ENCODE results near the gene TARM1.

The TARM1 gene

DNA sequence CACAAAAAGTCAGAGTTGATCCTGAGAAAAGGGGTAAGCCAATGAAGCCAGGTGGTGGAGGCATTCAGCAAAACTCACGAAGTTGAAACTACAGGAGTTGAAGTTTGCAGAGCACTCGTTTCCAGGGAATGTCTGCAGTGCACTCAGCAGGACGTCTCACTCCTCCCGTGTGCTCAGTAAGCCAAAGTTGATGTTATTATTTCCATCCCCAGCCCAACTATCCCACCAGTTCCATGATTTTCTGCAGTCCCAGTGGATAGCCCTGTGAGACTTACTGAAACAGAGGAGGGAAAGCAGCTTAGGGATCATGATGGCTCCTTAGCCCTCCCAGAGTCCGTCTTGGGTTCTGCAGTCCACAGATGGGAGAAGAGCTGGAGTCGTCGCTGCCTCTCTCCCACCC is at the start of gene TARM1:
Gene TARM1 (minus strand): TSS at position 334 of the 400 bp plus-strand sequence. CDS start 25 bp downstream, at position 309.
- no peak for DNase-seq (ENCODE audit: low spot score)

DNA sequence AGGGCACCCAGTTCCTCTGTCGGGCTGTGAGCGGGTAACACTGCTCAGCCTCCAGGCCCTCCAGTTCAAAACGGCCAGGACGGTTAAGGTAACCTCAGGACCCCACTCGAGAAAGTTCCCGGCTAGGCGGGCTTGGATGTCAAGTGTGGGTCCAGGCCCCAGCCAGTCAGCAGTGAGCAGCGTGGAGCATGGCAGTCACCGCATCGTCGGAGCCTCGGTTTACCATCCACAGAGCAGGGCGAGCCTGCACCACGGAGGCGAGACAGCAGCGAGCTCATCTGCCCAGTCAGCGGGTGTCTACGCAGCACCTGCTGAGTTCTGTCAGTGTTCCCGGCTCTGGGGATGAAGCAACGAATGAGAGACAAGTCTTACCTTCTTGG is 48.4 kb upstream of the TARM1 start:
- no peak for DNase-seq (ENCODE audit: low spot score)

DNA sequence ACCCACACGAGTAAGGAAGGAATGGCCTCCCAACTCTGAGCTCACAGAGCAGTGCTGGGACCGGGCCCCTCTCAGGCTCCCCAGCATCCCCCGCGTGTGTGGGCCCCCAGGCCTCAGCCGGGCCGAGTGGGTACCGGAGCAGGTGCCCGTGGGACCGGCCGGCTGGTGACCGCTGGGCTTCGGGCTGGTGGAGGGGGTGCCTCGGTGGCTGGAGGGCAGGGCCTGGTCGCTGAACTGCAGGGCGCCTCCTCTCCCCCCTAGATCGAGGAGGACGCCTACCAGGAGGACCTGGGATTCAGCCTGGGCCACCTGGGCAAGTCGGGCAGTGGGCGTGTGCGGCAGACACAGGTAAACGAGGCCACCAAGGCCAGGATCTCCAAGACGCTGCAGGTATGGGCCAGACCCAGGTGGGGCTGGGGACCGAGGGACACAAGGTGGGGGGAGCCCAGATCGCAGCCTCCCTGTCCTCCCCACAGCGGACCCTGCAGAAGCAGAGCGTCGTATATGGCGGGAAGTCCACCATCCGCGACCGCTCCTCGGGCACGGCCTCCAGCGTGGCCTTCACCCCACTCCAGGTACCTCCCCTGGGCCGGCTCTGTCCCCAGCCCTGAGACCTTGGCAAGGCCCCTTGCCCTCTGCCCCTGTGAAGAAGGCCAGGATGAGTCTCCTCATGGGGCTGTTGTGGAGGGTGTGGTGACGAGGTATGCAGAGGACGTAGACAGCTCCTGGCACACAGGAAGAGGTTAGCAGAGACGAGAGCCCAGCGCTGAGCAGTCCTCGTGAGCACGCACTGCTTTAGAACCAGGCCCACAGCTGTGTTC is 47.8 kb upstream of the TARM1 start:
- no peak for DNase-seq (ENCODE audit: low spot score)

DNA sequence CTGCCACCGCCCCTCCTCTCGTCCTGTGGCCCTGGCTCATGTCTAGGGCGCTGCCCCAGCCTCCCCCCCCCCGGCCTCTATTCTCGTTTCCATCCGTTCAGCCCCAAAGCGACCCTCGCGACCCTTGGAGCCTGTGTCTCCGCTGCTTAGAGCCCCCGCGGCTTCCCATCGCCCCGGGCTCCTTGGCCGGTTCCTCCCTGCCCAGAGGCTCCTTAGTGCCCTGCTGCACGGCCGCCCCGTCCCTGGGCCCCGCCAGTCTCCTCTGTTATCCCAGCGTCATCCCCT is 47.2 kb upstream of the TARM1 start:
- no peak for DNase-seq (ENCODE audit: low spot score)

DNA sequence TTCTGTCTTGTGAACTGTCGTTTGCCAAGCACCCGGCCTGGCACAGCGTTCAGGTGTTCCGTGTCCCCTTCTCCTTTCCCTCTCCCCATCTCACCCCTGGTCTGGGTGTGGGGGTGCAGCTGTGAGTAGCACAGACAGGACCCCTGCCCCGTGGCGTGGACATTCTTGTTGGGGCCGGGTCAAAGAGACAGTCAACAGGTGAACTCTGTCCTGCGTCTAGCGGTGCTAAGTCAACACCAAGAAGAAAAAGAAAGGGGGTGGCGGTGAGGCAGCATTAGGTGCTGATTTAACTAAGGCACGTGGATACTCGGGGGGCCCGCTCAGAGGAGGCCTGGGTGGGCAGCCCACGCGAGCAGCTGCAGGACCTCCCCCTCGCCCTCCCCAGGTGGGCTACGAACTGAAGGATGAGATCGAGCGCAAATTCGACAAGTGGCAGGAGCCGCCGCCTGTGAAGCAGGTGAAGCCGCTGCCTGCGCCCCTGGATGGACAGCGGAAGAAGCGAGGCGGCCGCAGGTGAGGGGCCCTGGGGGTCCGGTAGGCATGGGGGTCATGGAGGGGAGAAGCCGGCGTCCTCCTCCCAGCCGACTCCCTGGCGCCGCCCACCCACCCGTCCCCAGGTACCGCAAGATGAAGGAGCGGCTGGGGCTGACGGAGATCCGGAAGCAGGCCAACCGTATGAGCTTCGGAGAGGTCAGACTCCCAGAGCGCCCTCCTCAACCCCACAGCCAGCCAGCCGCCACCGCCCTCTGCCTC is 46.7 kb upstream of the TARM1 start:
- DNase-seq (ENCODE audit: low spot score): no peak

DNA sequence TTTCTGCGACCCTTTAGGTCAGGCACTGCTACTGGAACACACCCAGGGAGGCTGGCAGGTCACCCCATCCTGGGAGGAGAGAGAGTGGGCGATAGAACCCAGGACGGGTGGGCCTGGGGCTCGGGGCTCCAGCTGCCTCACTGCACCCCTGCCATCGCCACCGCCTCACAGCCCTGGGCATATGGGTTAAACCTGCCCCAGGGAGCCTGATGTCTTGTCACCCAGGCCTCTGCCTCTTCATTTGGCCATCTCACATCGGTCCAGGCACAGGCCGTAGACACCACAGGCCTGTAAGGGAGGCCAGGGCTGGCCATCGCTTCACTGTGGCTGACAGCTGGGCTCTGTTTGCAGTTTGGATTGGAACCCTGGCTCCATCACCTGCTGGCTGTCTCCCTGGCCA is 44.5 kb upstream of the TARM1 start:
- DNase-seq (ENCODE audit: low spot score): no peak

DNA sequence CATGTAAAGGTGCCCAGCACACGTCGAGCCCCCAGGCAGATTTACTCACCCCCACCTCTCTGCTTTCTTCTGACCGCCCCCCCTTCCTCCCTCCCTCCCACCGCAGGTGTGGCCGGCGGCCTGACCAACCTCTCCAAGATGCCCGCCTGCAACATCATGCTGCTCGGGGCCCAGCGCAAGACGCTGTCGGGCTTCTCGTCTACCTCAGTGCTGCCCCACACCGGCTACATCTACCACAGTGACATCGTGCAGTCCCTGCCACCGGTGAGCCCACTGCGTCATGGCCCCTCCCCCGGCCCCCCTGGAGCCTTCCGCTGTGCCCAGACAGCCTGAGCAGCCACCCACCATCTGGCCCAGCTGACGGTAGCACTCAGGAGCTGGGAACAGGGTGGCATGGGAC is 43.2 kb upstream of the TARM1 start:
- no peak for DNase-seq (ENCODE audit: low spot score)

DNA sequence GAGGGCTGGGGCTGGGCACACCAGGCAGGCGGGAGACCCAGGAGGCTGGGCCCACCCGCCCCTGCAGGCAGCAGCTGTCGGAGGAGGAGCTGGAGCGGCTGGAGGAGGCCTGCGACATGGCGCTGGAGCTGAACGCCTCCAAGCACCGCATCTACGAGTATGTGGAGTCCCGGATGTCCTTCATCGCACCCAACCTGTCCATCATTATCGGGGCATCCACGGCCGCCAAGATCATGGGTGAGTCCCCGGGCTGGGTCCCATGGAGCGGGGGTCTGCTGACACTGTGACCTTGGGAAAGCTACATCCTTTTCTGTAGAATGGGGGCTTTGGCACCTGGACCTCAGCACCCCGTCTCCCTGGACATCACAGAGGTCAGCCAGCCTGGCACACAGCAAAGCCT is 42.5 kb upstream of the TARM1 start:
- DNase-seq (ENCODE audit: low spot score): no peak

DNA sequence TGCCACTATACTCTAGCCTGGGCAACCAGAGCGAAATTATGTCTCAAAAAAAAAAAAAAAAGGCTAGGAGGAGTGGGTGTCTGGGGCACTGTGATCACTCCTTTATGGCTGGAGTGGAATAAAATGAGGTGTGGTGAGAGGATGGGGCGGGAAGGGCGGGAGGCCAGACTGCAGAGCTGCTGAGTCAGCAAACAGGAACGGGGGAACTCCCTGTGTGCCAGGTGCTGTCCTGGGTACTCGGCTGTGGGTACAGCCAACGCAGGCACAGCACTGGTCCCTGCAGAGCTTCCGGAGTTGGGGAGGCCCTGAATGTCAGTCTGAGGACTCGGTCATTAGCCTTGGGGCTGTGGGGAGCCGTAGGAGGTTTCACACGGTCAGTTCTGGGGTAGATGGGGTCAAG is 40.1 kb upstream of the TARM1 start:
- no peak for DNase-seq (ENCODE audit: low spot score)

DNA sequence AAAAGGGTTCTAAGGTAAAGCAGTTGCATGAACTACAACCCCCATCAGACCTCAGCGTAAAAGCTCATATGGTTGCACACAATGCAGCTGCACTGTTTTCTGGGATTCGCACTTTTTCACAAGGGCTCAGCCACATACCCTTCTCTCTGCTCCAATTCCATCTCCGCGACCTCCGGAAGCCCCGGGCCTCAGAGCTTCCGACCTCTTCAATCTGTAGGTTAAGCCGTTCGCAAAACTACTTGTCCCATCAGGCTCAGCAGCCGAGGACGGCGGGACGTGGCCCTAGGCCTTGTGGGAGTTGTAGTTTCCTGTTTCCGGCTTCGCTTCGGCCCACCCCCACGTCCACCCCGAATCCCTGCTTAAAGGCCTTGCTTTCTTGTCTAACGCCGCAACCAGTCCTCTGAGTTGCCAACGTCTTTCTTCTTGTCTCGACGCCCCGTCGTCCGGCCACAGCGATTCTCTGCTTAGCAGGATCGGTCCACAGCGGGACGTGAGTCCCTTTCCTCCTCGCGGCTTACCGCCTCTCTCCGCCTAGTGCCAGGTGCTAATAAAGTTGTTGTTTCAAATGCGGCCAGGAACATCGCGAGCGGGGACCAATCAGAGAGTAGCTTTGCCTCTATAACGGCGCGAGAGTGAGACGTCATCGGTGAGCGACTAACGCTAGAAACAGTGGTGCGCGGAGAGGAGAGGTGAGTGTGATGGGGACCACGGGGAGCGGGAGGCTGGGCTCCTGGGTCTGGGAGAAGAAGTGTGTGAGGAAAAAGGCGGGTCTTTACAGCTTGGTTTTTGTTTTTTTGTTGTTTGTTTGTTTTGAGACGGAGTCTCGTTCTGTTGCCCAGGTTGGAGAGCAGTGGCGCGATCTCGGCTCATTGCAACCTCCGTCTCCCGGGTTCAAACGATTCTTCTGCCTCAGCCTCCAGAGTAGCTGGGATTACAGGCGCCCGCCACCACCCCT is 34.2 kb upstream of the TARM1 start, which contains the start of the genes PRPF31 and TFPT:
Gene PRPF31 (plus strand): TSS at position 646 of the 955 bp plus-strand sequence. CDS start 2,525 bp downstream, outside the sequence.
Gene TFPT (minus strand): TSS at position 549 of the 955 bp plus-strand sequence. CDS start 388 bp downstream, at position 161.
- peak; percentile 96 for DNase-seq (ENCODE audit: low spot score)

DNA sequence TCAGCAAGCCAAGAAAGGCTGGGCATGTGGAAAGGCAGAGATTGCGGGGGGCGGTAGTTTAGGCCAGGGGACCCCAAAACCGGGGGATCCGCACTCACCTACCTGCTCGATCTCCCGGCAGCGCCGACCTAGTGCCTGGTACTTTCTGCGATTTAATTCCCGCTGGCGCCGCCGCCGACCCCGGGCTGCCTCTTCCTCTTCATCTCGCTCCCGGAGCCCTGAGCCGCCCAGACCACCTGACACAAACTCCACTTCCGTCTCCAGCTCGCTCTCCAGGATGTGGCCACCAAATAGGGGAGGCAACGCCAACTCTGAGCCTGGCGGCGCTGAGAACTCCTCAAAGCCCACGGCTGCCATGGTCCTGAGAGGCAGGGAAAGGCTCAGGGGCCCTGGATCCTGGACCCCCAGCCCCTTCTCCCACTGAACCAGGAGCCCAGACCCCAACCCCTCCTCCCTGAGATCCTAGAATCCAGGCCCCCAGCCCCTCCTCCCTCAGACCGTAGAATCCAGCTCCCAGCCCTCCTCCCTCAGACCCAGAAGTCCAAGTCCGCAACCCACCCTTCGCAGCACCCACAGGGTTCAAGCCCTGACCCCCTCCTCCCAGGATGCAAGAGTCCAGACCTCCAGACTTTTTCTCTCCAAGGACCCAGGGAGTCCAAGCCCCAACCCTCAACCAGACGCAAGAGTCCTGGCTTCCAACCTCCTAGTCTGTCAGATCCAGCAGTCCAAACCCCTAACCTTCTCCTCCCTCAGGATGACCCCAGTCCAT is 33.4 kb upstream of the TARM1 start:
- DNase-seq (ENCODE audit: low spot score): peak; percentile 46

DNA sequence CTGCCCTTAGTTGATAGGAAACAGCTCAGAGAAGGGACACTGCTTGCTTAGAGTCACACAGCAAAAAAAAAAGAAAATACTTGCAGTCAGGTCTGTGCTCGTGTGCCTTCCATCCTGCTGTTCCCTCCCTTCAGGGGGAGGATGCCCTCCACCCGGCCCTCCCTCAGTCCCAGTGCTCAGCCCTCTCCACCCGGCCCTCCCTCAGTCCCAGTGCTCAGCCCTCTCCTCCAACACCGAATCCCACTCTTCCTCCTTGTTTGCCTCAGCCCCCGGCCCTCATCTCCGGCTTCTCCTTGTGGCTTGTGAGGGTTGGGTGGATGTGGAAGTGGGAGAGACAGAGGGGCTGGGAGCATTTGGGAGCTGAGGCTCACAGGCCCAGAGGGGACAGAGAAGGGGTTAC is 28.5 kb upstream of the TARM1 start:
- no peak for DNase-seq (ENCODE audit: low spot score)

DNA sequence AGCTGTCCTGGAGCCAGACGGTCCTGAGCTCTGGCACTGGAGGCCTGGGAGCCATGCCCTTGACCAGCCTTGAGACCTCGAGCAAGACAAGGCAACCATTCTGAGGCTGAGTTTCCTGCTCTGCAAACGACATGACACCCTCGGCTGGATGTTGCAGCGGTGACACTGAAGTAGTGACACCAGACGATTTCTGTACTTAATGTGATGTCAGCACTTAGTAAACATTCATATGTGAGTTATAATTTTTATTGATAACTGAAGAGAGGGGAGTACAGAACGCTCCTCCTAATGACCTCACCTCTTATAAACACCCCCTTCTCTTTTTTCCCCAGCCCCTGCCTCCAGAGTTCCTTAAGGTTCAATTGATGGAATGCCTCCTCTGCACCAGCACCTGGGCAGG is 27.3 kb upstream of the TARM1 start:
- no peak for DNase-seq (ENCODE audit: low spot score)

DNA sequence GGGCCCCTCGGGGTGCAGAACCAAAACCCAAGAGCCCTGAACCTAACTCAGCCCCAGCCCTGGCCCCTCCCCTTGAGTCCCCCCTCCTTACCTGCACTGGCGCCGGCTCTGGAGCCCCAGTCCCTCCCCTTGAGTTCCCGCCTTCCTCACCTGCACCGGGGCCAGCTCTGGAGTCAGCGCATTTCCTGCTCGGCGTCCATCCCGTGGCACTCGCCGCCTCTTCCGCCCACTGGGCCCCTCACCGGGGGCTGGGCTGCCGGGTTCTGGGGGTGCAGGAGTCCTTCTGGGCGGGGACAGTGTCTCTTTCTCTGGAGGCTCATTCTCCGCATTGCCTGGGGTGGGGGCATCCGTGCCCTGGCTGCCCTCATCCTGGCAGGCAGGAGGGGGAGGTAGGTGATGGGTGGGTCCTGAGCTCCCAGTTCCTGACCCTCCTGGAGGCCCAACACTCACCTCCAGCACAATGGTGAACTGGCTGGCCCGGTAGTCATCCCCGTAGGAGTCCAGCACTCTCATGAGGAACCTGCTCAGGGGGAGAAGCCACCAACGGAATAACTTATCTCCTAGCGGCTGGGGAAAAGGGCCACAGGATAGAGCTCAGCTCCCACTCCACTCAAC is 26.8 kb upstream of the TARM1 start:
- DNase-seq (ENCODE audit: low spot score): no peak

DNA sequence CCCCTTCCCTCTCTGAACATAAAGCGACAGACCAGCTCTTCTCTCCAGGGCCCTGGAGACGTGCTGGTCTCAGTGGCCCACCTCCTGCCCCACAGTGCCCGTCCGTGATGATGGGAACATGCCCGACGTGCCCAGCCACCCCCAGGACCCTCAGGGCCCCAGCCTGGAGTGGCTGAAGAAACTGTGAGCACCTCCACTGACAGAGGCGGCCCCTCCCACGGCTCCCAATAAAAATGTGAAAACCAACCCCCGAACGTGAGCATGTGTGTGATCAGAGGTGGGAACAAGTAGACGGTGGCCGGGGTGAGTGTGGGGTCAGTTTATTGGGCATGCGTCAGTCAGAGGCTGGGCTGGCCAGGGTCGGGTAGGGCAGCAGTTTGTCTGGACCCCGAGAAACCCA is 25.6 kb upstream of the TARM1 start:
- DNase-seq (ENCODE audit: low spot score): no peak

DNA sequence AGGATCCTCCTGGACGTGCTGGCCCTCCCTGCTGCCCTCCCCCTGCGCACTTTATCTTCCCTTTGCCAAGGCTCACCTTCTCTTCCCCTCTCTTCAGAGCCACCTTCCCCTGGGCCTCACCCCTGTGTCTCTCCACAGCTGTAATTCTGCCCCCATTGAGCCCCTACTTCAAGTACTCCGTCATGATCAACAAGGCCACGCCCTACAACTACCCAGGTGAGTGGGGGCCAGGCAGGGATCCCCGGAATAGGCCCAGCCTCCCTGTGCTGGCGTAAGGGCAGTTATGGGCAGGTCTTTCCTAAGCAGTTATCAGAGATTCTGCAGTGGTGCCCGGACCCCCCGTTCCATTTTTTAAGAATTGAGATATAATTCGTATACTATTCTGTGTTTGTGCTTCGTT is 24.6 kb upstream of the TARM1 start:
- no peak for DNase-seq (ENCODE audit: low spot score)

DNA sequence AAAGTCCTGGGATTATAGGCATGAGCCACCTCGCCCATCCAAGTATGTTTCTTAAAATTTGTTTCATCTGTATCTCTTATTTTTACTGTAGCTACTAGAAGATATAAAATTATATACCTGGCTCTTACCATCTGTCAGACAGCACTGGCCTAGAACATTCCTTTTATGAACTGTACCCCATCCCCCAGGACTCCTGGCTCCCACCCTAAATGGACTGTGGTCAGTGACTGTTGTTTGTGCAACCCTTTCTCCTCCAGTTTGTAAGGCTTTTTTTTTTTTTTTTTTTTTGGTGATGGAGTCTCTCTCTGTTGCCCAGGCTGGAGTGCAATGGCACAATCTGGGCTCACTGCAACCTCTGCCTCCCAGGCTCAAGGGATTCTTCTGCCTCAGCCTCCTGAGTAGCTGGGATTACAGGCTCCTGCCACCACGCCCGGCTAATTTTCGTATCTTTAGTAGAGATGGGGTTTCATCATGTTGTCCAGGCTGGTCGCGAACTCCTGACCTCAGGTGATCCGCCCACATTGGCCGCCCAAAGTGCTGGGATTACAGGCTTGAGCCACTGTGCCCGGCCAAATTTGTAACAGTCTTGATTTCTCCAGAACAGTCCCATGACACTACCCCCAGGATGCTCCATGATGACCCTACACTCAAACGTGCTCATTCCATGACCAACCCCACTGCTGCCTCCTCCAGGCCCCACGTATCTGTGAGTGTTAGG is 24.0 kb upstream of the TARM1 start:
- DNase-seq (ENCODE audit: low spot score): no peak

DNA sequence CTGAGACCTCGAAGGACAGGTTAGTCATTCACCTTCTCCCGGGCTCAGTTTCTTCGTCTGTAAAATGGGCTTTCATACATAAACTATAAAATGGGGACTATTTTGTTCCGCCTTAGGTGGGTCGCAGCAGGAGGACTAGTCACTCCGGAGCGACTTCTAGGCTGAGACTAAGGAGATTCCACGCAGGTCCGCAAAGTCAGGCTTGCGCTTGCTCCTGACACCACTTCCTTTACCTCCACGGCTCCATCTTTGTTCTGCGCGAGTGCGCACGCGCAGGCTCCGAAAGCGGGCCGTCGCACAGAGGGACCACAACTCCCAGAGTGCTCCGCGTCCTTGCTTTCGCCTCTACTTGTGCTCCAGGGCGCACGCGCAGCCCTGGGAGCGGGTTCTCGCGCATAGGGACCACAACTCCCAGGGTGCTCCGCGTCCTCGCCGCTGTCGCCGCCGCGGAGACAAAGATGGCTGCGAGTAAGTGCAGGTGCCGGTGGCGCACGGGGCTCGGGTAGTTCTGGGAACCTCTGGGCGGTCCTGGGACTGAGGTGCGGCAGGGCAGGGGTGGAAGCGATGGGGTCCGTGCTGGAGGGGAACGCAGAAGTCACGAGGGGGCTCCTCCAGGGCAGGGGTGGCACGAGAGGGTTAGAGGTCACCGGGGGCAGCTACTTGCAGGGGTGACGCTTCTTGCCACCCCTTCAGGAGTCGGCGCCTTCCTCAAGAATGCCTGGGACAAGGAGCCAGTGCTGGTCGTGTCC is 21.4 kb upstream of the TARM1 start, which contains the start of gene NDUFA3:
Gene NDUFA3 (plus strand): TSS at position 435 of the 749 bp plus-strand sequence. CDS start 24 bp downstream, at position 459.
- peak; percentile 99 for DNase-seq (ENCODE audit: low spot score)

DNA sequence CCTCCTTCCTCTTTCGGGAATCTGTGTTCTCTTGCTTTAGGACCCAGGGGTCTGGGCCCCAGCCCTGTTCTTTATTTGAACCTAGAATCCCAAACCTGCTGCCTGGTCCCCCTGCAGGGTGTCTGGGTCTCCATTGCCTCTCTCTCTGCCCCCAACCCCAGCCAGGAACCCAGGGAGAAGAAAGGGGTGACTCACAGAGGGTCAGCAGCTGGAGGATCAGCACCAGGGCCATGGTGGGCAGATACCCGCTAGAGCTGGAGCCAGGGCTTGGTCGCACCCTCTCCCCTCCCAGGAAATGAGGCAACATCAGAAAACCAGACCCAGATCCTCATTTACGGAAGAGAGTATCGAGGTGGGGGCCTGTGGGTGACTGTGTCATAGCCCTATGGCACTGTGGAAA is 19.4 kb upstream of the TARM1 start, which contains the start of gene OSCAR:
Gene OSCAR (minus strand): TSS at position 243 of the 400 bp plus-strand sequence. CDS start 11 bp downstream, at position 232.
- DNase-seq (ENCODE audit: low spot score): no peak

Data from CD4-positive, alpha-beta T cell treated with Interleukin-2 at 100 ng/mL for 4 hours (primary cell).